NCI-H446 treated with DMSO at 0.1 percent for 48 hours (cell line): ENCODE data around the gene CCL23.
"Not testable (repeated sequence)": the region's sequence is repeated elsewhere in the genome, so short reads cannot be mapped to it uniquely, and the experiment has no call there.

ENCODE experiments used
- DNase-seq: peaks from one replicate; lab custom pipeline; 2025; lab: John Stamatoyannopoulos, UW

The CCL23 gene

GRCh38 chr17:36017799-36018198, at the start of gene CCL23:
Gene CCL23 (minus strand): TSS chr17:36017972. CDS start chr17:36017897, 75 bp downstream.
- no peak for DNase-seq

DNA sequence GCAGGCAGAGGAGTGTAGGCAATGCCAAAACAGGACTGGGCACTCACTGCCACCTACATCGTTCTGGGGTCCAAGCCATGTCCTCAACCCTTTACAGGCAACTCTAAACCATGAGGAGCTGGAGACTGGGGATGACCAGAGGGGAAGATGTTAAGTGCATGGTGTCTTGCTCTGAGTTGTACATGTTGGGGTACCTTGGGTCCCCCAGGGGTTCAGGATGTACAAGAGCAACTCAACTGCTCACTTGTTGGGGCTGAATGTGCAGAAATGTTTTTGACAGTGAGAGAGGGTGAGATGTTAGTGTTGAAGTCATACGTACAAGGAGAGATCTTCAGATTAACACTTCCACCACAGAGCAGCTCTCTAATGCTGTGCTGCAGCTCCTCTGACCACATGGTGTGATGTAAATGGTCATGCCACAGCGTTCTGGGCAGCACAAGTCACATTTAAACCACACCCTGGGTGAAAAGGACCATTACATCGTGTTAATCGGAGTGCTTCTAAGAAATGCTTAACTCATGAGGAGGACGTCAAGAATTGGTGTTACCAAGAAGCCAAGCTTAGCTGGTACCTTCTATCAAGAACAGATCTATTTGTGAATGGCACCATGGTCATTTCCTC, 48.7 kb upstream of the CCL23 start:
- no peak for DNase-seq

DNA sequence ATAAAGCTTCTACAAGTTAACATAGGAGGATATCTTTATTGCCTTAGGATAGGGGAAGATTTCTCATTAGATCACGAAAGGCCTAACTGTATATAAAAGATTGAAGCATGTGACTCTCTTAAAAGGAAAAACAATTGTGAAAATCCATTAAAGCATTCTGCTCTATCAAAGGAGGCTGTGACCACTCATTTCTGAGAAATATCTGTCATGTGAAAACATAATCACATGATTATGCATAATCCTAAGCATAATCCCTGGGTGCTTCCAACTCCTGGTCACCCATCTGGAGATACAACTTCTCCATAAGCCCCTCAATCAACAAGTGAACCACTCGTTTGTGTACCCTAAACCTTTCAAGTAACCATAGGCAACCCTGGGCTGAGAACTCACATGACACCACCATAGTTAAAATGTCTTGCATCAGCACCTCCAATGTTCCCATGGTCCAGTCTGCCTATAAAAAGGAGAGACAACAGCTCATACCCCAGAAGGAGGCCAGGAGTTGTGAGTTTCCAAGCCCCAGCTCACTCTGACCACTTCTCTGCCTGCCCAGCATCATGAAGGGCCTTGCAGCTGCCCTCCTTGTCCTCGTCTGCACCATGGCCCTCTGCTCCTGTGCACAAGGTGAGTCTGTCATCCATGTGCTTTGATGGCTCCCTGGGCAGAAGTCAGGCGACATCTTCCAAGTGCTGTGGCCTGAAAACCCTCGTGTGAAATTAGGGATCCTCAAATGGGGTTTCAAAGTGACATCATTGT, 46.2 kb upstream of the CCL23 start, which contains the start of gene CCL18:
TSS of gene CCL18 (plus strand) at position 487 of the 756 bp plus-strand sequence. CDS start at position 558, 71 bp downstream.
- no peak for DNase-seq

DNA sequence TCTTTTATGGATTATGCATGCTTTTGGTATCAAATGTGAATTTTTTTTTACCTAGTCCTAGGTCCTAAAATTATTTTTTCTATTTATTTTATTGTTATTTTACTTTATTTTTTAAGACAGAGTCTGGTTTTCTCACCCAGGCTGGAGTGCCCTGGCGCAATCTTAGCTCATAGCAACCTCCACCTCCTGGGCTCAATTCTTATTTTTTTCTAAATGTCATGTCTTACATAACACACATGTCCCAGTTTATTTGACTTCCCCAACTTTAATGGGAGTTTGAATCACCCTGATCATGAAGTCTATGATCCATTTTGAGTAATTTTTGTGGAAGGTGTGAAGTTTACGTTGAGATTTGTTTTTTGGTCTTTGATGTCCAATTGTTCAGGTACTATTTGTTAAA, 43.0 kb upstream of the CCL23 start:
- DNase-seq, result no peak

DNA sequence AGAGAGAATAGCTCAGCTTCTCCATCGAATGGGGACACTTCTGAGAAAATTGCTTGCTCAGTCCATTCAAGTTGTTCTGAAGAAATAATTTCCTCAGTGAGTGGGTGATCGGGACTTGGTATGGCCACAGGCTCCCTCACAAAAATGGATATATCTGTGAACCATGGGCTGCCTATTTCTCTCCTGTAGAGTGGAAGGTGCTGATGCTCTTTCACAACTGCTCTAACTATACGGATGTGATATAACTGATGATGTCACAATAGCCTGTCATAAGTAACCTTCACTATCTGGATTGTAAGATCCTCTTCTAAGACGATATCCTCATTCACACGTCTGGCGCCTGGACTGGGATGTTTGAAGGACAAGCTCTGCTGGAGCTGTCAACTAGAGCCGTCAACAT, 41.6 kb upstream of the CCL23 start:
- DNase-seq, result no peak

- DNase-seq, result no peak
Measured at GRCh38 chr17:36057911-36058310, 40.1 kb upstream of the CCL23 start.

DNA sequence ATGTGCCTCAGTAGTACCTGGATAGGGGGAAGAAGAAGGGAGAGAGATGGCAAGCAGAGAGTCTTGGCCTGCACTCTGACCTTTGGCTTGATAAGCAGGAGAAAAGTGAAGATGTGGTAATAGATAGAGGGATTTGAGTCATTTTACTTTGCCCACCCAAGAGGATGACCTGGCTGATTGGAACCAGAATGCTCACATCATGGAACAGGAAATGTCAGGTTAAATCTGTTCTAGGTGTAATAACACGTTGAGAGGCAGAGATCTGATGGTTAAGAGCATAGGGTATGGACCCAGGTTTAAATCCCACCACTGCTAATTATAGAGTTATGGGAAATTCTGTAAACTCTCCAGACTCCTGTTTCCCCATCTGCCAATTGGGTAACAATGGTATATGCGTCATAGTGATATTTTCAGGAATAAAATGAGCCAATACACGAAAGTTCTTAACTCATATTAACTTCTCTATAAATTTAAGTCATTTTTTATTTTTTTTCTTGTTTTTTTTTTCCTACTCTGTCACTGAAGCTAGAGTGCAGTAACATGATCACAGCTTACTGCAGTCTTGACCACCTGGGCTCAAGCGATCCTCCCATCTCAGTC, 38.2 kb upstream of the CCL23 start:
- no peak for DNase-seq

GRCh38 chr17:36055171-36055570, 37.4 kb upstream of the CCL23 start:
- DNase-seq, result no peak

DNA sequence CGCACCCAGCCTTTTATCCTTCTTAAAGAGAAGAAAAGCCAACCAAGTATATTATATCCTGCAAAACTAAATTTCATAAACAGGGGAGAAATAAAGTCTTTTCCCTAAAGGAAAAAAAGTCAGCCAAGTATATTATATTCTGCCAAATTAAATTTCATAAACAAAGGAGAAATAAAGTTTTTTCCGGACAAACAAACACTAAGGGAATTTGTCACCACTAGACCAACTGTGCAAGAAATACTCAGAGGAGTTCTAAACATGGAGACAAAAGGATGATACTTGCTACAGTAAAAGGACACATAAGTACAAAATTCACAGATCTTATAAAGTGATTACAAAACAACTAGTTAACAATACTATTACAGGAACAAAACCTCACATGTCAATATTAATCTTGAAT, 31.9 kb upstream of the CCL23 start:
- no peak for DNase-seq

GRCh38 chr17:36048066-36048465, 30.3 kb upstream of the CCL23 start:
- no peak for DNase-seq

DNA sequence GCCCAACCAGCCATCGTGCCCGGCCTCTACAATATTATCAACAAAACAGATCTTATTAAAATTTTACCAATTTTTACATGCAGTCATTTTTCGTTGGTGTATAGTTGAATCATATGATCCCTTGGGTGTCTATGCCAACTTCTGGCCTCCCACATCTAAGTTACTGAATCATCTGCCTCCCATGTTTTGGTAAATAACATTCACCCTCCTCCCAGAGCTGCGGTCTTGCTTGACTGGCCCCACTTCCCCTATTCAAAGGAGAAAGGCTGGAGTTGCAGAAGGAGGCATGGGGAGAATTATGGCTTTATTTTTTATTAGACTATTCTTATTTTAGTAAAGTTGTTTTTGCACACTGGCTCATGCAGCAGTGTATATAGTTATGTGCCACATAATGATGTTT, 18.5 kb upstream of the CCL23 start:
- no peak for DNase-seq

DNA sequence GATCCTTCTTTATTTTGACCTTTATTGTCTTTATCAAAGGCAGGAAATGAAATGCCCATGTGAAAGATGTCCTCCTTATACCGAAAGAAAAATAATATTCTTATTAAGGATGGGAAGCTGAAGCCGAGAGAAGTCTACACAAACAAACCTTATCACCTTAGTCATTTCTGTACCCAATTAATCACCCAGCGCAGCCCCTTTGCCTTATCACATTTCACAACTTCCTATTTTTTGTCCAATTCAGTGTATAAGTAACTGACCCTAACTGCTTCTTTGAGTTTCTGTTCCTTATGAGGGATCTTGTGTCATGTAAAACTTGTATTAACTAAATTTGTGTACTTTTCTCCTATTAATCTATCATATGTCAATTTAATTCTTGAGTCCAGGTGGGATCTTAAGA, 16.4 kb upstream of the CCL23 start:
- no peak for DNase-seq

- DNase-seq, result no peak
Measured at GRCh38 chr17:36030956-36031355, 13.2 kb upstream of the CCL23 start.

GRCh38 chr17:36027761-36028160, 10.0 kb upstream of the CCL23 start:
- no peak for DNase-seq

DNA sequence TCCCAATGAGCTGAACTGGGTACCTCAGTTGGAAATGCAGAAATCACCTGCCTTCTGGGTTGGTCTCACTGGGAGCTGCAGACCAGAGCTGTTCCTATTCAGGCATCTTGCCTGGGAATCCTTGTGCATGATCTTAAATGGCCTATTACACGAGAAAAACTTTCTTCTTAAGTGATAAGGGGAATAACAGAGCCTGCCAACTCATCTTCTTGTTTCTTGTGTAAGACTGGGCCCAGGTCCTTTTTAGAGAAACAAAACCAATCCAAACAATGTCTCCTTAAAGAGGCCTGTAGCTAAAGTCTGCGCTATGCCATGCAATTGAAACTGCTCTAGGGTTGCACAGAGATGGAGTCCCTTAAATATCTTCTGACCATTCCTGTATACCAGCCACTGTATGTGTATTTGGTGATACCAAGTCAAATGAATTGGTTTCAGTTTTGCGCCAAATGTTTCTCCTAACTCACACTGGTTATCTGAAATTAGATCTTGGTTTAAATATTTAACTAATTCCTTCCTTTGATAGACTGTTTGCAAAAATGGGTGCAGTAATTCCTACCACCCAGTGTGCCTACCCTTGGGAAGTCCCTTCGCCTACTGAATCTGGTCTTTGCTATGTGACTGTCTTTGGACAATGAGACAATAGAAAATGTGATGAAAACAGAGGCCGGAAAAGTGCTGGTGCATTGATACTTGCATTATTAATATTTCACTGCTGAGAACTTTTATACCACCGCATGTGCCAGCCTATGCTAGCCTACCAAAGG, 6.5 kb upstream of the CCL23 start:
- no peak for DNase-seq

- DNase-seq, result no peak
Measured at GRCh38 chr17:36019423-36019822, 1.7 kb upstream of the CCL23 start.

GRCh38 chr17:36016555-36016954, 1.2 kb downstream of the CCL23 start:
- DNase-seq, result no peak

DNA sequence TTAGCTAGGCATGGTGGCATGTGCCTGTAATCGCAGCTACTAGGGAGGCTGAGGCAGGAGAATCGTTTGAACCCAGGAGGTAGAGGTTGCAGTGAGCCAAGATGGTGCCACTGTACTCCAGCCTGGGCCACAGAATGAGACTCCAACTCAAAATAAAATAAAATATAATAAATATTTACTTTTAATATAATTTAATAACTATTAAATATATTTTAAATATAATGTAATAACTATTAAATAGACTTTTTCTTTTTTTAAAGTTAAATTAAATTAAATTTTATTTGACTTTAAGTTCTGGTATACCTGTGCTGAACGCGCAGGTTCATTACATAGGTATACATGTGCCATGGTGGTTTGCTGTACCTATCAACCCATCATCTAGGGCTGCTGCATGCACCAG, 1.9 kb downstream of the CCL23 start:
- not testable (repeated sequence) for DNase-seq

- no peak for DNase-seq
Measured at GRCh38 chr17:36014946-36015345, 2.8 kb downstream of the CCL23 start.

GRCh38 chr17:36011201-36011600, 6.6 kb downstream of the CCL23 start:
- DNase-seq, result no peak

DNA sequence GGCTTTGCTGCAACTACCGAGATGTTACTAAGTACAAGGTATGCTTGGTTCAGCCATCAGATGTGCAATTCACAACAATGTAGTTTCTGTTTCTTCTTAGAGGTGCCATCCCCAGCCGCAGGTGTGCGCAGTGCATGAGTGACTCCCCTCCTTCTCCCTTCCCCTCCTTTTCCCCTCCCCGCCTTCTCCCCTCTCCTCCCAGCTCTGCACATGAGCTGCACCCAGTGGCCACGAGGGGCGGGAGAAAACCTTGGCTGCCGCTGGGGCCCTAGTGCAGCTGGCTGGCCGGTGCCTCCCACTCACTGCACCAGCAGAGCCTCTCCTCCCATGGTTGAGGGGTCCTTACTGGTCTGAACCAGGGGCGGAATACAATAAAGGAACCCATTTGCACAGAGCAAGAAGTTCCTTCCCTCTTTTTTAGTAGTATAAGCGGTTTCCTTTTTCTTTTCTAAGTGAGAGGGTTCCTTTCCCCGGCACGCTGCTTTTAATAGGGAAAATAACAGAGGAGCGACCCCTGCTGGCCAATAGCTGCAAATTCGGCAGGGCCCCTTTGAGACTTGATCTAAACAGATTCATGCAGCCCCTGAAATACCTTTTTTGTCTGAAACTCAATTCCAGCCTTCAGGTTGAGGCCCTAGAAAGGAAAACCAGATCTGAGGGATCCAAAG, 8.6 kb downstream of the CCL23 start:
- no peak for DNase-seq

- no peak for DNase-seq
Measured at GRCh38 chr17:36004594-36005108, 13.1 kb downstream of the CCL23 start.
